ENCODE results near the gene F2R. TPM values are rescaled to one million over a fixed set of nuclear protein-coding genes. Genes with fewer than 3 reads are reported as not detected.
"Not testable (repeated sequence)": the region's sequence is repeated elsewhere in the genome, so short reads cannot be mapped to it uniquely, and the experiment has no call there.

The F2R gene
- total RNA-seq, 3 donors from 2014 or later (not counting 1 experiment from before 2014, with no cell fraction given): 43.2 to 53.9 (median 50.1) TPM

DNA sequence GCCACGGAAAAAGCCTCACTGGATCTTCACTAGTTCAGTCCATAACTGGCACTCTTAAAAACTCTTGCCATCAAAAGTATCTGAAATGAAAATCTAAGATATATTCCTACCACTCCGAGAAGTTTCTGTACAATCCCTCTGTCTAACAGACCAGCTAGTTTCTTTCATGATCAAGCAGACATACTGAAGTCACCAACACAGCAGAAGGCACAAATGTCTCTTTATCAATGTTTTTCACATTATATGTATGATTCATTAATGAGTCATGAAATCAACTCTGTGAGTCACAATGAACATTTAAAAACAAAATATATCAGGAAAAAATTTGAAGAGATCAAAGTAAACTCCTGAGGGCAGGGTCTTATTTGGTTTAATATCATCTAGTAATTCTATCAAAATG, 50.8 kb downstream of the F2R start:
- peaks cover 3% of the 10 kb centered on the region for H3K9me3 ChIP-seq (ENCODE audit: control insufficient read depth, insufficient read depth, low read length)
- no peaks in the 10 kb centered on the region for H3K27me3 ChIP-seq (ENCODE audit: control insufficient read depth, insufficient read depth, low read length)
- Mint-ChIP-seq H3K4me3 (no peak overlapping the region), H3K4me1 (peaks cover 33 to 35% of the 10 kb centered on the region in 2 donors), H3K27ac (no peak overlapping the region), H3K27me3 (ENCODE audit: low read depth in 2 of 2) (no peaks in the 10 kb centered on the region), H3K36me3 (peaks cover 14% of the 10 kb centered on the region), H3K9me3 (peaks cover 2 to 3% of the 10 kb centered on the region in 2 donors)
- ATAC-seq: no peak
- no peak overlapping the region for H3K27ac ChIP-seq (ENCODE audit: low read length)
- no peaks in the 10 kb centered on the region for H3K36me3 ChIP-seq (ENCODE audit: control insufficient read depth, insufficient read depth, low read length)
- WGBS (ENCODE audit: insufficient coverage): 100% methylated on average over 1 of the region's 2 CpGs
- no peak overlapping the region for H3K4me3 ChIP-seq (ENCODE audit: low read length)
- peaks cover 22% of the 10 kb centered on the region for H3K4me1 ChIP-seq (ENCODE audit: control insufficient read depth, insufficient read depth, low read length)
- DNase-seq: no peak
- TF ChIP-seq CTCF (IDR thresholded peaks at IDR 0.05): no peak
- intact Hi-C loops (cut with micrococcal nuclease): no loop called here

DNA sequence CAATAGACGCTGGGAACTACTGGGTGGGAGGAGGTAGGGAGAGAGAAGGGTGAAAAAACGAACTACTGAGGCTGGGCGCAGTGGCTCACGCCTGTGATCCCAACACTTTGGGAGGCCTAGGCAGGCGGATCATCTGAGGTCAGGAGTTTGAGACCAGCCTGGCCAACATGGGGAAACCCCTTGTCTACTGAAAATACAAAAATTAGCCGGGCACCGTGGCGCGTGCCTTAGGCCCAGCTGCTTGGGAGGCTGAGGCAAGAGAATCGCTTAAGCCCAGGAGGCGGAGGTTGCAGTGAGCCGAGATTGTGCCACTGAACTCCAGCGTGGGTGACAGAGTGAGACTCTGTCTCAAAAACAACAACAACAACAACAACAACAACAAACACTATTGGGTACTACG, 55.1 kb downstream of the F2R start:
- not testable (repeated sequence) for H3K36me3 Mint-ChIP-seq; H3K9me3 Mint-ChIP-seq; H3K4me3 Mint-ChIP-seq; ATAC-seq; H3K9me3 ChIP-seq (ENCODE audit: control insufficient read depth, insufficient read depth, low read length); H3K36me3 ChIP-seq (ENCODE audit: control insufficient read depth, insufficient read depth, low read length); H3K27me3 ChIP-seq (ENCODE audit: control insufficient read depth, insufficient read depth, low read length); H3K27me3 Mint-ChIP-seq (ENCODE audit: low read depth in 2 of 2); H3K4me1 ChIP-seq (ENCODE audit: control insufficient read depth, insufficient read depth, low read length); H3K27ac Mint-ChIP-seq; H3K4me3 ChIP-seq (ENCODE audit: low read length); DNase-seq; H3K4me1 Mint-ChIP-seq; H3K27ac ChIP-seq (ENCODE audit: low read length)
- intact Hi-C loops (cut with micrococcal nuclease): loop anchor here (10.0 kb wide), 1 partner anchor 366 kb away; the partner anchor contains the start of gene IQGAP2
- WGBS (ENCODE audit: insufficient coverage): 95% methylated on average over 14 of the region's 14 CpGs

DNA sequence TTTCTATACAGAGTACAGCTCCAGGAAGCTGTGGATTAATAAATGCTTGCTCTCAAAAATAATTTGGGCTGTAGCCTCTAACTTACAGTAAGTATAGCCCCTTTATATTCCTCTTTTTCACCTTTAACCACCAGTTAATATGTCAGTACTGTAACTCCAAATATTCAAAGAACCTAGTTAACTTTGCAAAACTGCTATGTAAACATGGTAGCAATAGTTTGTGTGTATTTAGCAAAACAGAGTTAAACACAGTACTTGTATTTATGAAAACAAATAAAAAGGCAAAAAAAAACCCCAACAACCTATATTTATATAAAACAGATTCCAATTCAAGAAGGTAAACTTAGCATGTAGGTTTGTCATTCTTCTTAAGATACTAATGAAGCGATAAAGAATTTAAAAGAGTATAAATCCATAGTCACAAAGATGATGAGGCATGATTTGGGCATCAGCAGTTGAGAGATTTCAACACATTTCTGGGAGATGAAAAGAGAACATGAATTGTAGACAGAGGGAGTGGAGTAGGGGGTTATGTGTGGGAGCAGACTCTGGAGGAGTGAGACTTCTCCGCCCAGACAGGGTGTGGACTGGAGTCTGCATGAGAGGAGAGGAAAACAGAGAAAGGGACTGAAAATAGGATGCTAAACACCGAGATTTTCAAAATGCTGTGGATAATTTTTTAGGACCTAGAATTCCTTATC, 55.9 kb downstream of the F2R start:
- Histone ChIP-seq H3K27ac (ENCODE audit: low read length) (no peak overlapping the region), H3K36me3 (ENCODE audit: control insufficient read depth, insufficient read depth, low read length) (no peaks in the 10 kb centered on the region), H3K4me1 (ENCODE audit: control insufficient read depth, insufficient read depth, low read length) (no peaks in the 10 kb centered on the region), H3K27me3 (ENCODE audit: control insufficient read depth, insufficient read depth, low read length) (no peaks in the 10 kb centered on the region), H3K4me3 (ENCODE audit: low read length) (no peak overlapping the region), H3K9me3 (ENCODE audit: control insufficient read depth, insufficient read depth, low read length) (no peaks in the 10 kb centered on the region)
- ATAC-seq (no peak), DNase-seq (no peak)
- H3K4me3 Mint-ChIP-seq: no peak overlapping the region
- no peaks in the 10 kb centered on the region for H3K36me3 Mint-ChIP-seq
- intact Hi-C loops (cut with micrococcal nuclease): loop anchor here (10.0 kb wide), 1 partner anchor 367 kb away; the partner anchor contains the start of gene IQGAP2
- WGBS (ENCODE audit: insufficient coverage): 57% methylated on average over 3 of the region's 3 CpGs
- TF ChIP-seq CTCF (IDR thresholded peaks at IDR 0.05): no peak
- H3K27me3 Mint-ChIP-seq (ENCODE audit: low read depth in 2 of 2): no peaks in the 10 kb centered on the region
- H3K4me1 Mint-ChIP-seq: no peaks in the 10 kb centered on the region
- H3K9me3 Mint-ChIP-seq: no peaks in the 10 kb centered on the region
- no peak overlapping the region for H3K27ac Mint-ChIP-seq

DNA sequence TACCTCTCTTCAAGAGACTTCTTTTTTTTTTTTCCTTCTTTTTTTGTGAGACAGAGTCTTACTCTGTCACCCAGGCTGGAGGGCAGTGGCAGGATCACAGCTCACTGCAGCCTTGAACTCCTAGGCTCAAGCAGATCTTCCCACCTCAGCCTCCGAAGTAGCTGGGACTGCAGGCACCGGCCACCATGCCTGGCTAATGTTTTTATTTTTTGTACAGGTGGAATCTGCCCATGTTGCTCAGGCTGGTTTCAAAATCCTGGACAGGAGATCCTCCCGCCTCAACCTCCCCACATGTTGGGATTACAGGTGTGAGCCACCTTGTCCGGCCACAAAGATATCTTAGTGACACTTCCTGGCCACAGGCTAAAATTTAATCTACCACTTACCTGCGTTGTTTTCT, 60.0 kb downstream of the F2R start:
- Mint-ChIP-seq H3K4me1 (peaks cover 0 to 5% of the 10 kb centered on the region in 2 donors), H3K4me3 (peak overlapping the region; percentile 35), H3K27ac (no peak overlapping the region), H3K27me3 (ENCODE audit: low read depth in 2 of 2) (no peaks in the 10 kb centered on the region), H3K9me3 (no peaks in the 10 kb centered on the region), H3K36me3 (no peaks in the 10 kb centered on the region)
- Histone ChIP-seq H3K9me3 (ENCODE audit: control insufficient read depth, insufficient read depth, low read length) (no peaks in the 10 kb centered on the region), H3K4me1 (ENCODE audit: control insufficient read depth, insufficient read depth, low read length) (no peaks in the 10 kb centered on the region), H3K27me3 (ENCODE audit: control insufficient read depth, insufficient read depth, low read length) (no peaks in the 10 kb centered on the region), H3K27ac (ENCODE audit: low read length) (no peak overlapping the region), H3K4me3 (ENCODE audit: low read length) (no peak overlapping the region), H3K36me3 (ENCODE audit: control insufficient read depth, insufficient read depth, low read length) (no peaks in the 10 kb centered on the region)
- no peak for DNase-seq
- 84% methylated on average over 5 of the region's 5 CpGs for WGBS (ENCODE audit: insufficient coverage)
- no peak for TF ChIP-seq CTCF (IDR thresholded peaks at IDR 0.05)
- intact Hi-C loops (cut with micrococcal nuclease): loop anchor here (10.0 kb wide), 1 partner anchor 371 kb away; the partner anchor contains the start of gene IQGAP2
- ATAC-seq: no peak
